Karpas-422 (cell line): ENCODE data around the gene KDM4B. TPM values are rescaled to one million over a fixed set of nuclear protein-coding genes. Genes with fewer than 3 reads are reported as not detected.

ENCODE experiments used
- DNase-seq: peaks from one replicate; pipeline ENCODE4 v3.0.0-alpha.2; 2015
- H2AFZ ChIP-seq: fragments of 200-600 bp; sonication (generic); 2 replicates; pipeline ENCODE4 v1.6.1; 2014; ENCODE audit warnings: antibody characterized with exemption, low read length, mixed read lengths
- H3K27ac ChIP-seq: fragments of 200-600 bp; sonication (generic); 2 replicates; pipeline ENCODE4 v1.5.1; 2014; ENCODE audit warnings: mild to moderate bottlenecking, low read length, moderate library complexity
- H3K27me3 ChIP-seq: fragments of 200-600 bp; sonication (generic); 2 replicates; pipeline ENCODE4 v1.6.1; 2014; ENCODE audit warnings: low read length, mixed read lengths
- H3K36me3 ChIP-seq: fragments of 200-600 bp; sonication (generic); 2 replicates; pipeline ENCODE4 v1.6.1; 2014; ENCODE audit warnings: low read length, mixed read lengths; ENCODE audit not compliant: insufficient read depth
- H3K4me1 ChIP-seq: fragments of 200-600 bp; sonication (generic); 2 replicates; pipeline ENCODE4 v1.6.1; 2014; ENCODE audit warnings: mild to moderate bottlenecking, low read length, mixed read lengths
- H3K4me2 ChIP-seq: fragments of 200-600 bp; sonication (generic); 2 replicates; pipeline ENCODE4 v1.6.1; 2014; ENCODE audit warnings: low read length, low read depth, mild to moderate bottlenecking; ENCODE audit not compliant: poor library complexity, severe bottlenecking
- H3K4me3 ChIP-seq: fragments of 200-600 bp; sonication (generic); 2 replicates; pipeline ENCODE4 v1.5.1; 2014; ENCODE audit warnings: mild to moderate bottlenecking, antibody characterized with exemption, low read length, mixed read lengths
- H3K79me2 ChIP-seq: fragments of 200-600 bp; sonication (generic); 2 replicates; pipeline ENCODE4 v1.6.1; 2014; ENCODE audit warnings: mild to moderate bottlenecking, low read length, mixed read lengths
- H3K9ac ChIP-seq: fragments of 200-600 bp; sonication (generic); 2 replicates; pipeline ENCODE4 v1.6.0; 2014; ENCODE audit warnings: low read length
- H3K9me2 ChIP-seq: fragments of 200-600 bp; sonication (generic), shearing (Covaris generic); replicated peaks from 2 replicates; pipeline ENCODE4 v1.6.0; 2014; ENCODE audit warnings: mild to moderate bottlenecking, low read length, moderate library complexity; ENCODE audit not compliant: insufficient read depth
- H3K9me3 ChIP-seq: fragments of 300-700, 200-600 bp; sonication (generic); 2 replicates; pipeline ENCODE4 v1.6.1; 2014; ENCODE audit warnings: low read length, mixed read lengths
- H4K20me1 ChIP-seq: fragments of 200-600 bp; sonication (generic); 2 replicates; pipeline ENCODE4 v1.6.1; 2014; ENCODE audit warnings: mild to moderate bottlenecking, antibody characterized with exemption, low read length, low read depth; ENCODE audit not compliant: insufficient read depth
- total RNA-seq: library from RNA; depleted of rRNA; stranded (reverse); fragments of >200 nt; shearing (Covaris generic); gene quantifications from 2 replicates; pipeline ENCODE4 v1.2.3, GENCODE V29; 2014; ENCODE audit warnings: low replicate concordance

KDM4B gene
- total RNA-seq, 1 experiment from 2014 or later = 50.8 TPM

DNA sequence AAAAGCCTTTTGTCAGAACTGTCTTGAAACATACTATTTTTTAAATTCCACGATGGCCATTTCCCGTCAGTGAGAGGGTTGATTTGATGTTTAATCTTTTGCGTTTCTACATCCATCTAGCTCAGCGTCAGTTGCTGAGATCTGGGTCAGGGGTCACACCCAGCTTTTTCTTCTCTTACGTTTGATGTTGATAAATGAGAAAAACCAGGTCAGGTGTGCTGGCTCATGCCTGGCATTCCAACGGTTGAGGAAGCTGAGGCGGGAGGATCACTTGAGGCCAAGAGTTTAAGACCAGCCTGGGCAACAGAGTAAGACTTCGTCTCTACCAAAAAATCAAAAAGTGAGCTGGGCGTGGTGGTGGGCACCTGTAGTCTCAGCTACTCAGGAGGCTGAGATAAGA is 202.8 kb downstream of the KDM4B start:
- no peak for DNase-seq
- H4K20me1 ChIP-seq = no peaks in the 10 kb centered on the region
- no peaks in the 10 kb centered on the region for H3K36me3 ChIP-seq
- H2AFZ ChIP-seq = no peak overlapping the region
- no peaks in the 10 kb centered on the region for H3K9me3 ChIP-seq
- H3K27ac ChIP-seq = no peak overlapping the region
- H3K4me2 ChIP-seq = no peak overlapping the region
- no peaks in the 10 kb centered on the region for H3K79me2 ChIP-seq
- H3K9me2 ChIP-seq = no peaks in the 10 kb centered on the region
- no peak overlapping the region for H3K9ac ChIP-seq
- H3K27me3 ChIP-seq = no peaks in the 10 kb centered on the region
- no peak overlapping the region for H3K4me3 ChIP-seq
- H3K4me1 ChIP-seq = no peaks in the 10 kb centered on the region

DNA sequence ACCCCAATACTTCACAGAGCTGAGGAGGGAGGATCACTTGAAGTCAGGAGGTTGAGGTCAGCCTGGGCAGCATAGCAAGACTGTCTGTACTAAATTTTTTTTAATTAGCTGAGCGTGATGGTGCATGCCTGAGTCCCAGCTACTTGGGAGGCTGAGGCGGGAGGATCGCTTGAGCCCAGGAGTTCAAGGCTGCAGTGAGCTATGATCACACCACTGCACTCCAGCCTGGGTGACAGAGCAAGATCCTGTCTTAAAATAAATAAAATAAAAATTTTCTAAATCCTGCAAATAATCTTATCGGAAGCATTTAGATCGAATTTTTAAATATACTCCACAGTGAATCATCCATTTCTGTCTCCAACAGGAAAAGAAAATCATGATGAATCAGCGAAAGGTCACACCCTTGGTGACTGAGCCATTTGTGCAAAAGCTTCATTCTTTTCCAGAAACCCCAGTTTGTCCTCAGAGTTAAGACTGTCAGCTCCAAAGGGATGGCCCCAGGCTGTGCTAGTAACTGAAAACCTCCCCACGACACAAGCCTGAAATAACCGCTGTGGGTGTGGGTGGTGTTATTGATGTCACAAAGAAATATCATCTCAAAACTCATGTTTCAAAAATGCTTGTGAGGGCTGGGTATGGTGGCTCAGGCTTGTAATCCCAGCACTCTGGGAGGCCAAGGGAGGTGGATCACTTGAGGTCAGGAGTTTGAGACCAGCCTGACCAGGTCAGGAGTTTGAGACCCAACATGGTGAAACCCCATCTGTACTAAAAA is 204.1 kb downstream of the KDM4B start:
- H2AFZ ChIP-seq = no peak overlapping the region
- DNase-seq = no peak
- H3K4me2 ChIP-seq = no peak overlapping the region
- no peak overlapping the region for H3K27ac ChIP-seq
- H3K9me3 ChIP-seq = no peaks in the 10 kb centered on the region
- H3K4me1 ChIP-seq = no peaks in the 10 kb centered on the region
- no peak overlapping the region for H3K4me3 ChIP-seq
- H3K36me3 ChIP-seq = no peaks in the 10 kb centered on the region
- no peaks in the 10 kb centered on the region for H3K79me2 ChIP-seq
- H3K9ac ChIP-seq = no peak overlapping the region
- no peaks in the 10 kb centered on the region for H3K27me3 ChIP-seq
- no peaks in the 10 kb centered on the region for H3K9me2 ChIP-seq
- no peaks in the 10 kb centered on the region for H4K20me1 ChIP-seq

DNA sequence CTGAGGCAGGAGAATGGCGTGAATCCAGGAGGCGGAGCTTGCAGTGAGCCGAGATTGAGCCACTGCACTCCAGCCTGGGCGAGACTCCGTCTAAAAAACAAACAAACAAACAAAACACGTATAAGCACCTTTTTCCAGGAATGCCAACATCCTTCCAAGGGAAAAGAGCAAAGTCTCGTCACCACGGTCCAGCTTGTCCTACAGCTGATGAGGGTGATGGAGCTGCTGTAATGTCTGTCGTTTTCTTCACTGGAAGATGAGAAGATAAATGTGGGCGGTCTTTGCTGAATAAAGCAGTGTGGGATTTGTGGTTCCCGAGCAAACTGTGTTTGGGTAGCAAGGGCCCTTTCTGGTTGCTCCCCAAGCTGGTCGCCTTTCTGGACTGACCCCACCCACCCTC is 205.1 kb downstream of the KDM4B start:
- H3K36me3 ChIP-seq = no peaks in the 10 kb centered on the region
- H3K27me3 ChIP-seq = no peaks in the 10 kb centered on the region
- no peaks in the 10 kb centered on the region for H3K4me1 ChIP-seq
- no peaks in the 10 kb centered on the region for H3K79me2 ChIP-seq
- H3K27ac ChIP-seq = no peak overlapping the region
- no peak overlapping the region for H3K4me2 ChIP-seq
- no peaks in the 10 kb centered on the region for H3K9me3 ChIP-seq
- H3K9me2 ChIP-seq = no peaks in the 10 kb centered on the region
- H3K4me3 ChIP-seq = no peak overlapping the region
- no peak overlapping the region for H2AFZ ChIP-seq
- no peaks in the 10 kb centered on the region for H4K20me1 ChIP-seq
- no peak for DNase-seq
- H3K9ac ChIP-seq = no peak overlapping the region

DNA sequence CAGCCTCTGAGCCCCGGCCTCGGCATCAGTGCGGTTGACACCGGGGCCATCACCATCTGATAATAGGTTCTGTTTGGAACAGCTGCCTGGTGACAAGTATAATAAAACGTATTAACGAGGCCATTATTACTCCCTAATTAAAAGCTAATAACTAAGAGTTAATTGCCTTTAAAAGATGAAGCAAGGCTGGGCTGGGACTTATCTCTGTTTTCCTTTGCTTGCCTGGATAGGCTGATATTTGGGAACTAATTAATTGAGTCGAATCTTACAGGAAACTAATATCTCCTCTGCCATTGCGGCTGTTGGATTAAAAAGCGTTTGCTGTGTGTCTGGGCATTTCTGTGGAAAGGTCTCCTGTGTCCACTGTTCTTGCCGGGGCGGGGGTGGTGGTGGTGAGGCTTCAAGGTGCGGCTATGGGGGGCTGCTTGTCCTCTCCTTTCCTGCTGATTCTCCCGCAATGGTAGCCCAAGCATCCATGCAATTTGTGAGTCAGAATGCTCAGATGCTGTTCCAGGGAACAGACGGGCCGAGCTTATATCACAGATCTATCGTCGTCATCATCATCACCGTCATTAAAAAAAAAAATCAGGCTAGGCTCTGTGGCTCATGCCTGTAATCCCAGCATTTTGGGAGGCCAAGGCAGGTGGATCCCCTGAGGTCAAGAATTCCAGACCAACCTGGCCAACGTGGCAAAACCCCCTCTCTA is 209.0 kb downstream of the KDM4B start:
- Histone ChIP-seq H3K79me2 (no peaks in the 10 kb centered on the region), H3K9me2 (no peaks in the 10 kb centered on the region), H4K20me1 (no peaks in the 10 kb centered on the region), H3K36me3 (no peaks in the 10 kb centered on the region), H3K4me3 (no peak overlapping the region), H3K9ac (no peak overlapping the region), H3K27ac (no peak overlapping the region), H3K4me1 (no peaks in the 10 kb centered on the region), H3K27me3 (no peaks in the 10 kb centered on the region), H2AFZ (no peak overlapping the region), H3K9me3 (no peaks in the 10 kb centered on the region), H3K4me2 (no peak overlapping the region)
- DNase-seq = no peak

DNA sequence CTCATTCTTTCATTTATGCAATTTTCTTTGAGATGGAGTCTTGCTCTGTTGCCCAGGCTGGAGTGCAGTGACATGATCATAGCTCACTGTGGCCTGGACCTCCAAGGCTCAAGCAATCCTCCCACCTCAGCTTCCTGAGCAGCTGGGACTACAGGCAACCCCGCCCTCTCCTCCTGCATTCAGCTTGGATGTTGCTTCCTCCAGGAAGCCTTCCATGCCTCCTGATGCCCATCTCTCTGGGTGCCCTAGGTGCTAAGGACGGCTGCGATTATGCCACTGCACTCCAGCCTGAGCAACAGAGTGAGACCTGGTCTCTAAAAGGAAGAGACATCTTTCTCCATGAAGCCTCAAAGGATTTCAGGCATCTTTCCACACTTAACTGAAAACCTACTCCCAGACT is 209.9 kb downstream of the KDM4B start:
- no peaks in the 10 kb centered on the region for H3K27me3 ChIP-seq
- no peak overlapping the region for H3K4me3 ChIP-seq
- H3K4me2 ChIP-seq = no peak overlapping the region
- no peak overlapping the region for H3K27ac ChIP-seq
- no peak overlapping the region for H2AFZ ChIP-seq
- no peaks in the 10 kb centered on the region for H4K20me1 ChIP-seq
- H3K9ac ChIP-seq = no peak overlapping the region
- H3K9me3 ChIP-seq = no peaks in the 10 kb centered on the region
- no peaks in the 10 kb centered on the region for H3K36me3 ChIP-seq
- H3K79me2 ChIP-seq = no peaks in the 10 kb centered on the region
- H3K9me2 ChIP-seq = no peaks in the 10 kb centered on the region
- DNase-seq = no peak
- H3K4me1 ChIP-seq = no peaks in the 10 kb centered on the region

DNA sequence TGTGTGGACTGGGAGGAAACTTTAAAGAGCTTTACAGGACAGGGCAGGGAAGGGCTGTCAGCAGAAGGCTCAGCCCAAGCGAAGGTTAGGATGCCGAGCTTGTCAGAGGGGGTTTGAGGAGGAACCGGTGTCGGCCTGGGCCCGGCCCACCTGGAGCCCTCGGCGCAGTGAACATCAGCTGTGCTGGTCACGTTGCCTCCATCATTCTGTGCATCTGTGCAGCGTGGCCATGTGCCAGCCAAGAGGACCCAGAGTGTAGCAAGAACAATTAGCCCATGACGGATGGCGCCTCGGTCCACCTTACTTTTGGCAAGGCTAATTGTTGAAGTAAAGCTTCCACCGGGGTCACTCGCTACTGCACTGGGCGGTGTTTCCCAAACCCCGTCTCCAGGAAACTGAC is 210.3 kb downstream of the KDM4B start:
- Histone ChIP-seq H2AFZ (no peak overlapping the region), H3K27me3 (no peaks in the 10 kb centered on the region), H3K4me3 (no peak overlapping the region), H3K27ac (no peak overlapping the region), H3K9me2 (no peaks in the 10 kb centered on the region), H3K36me3 (no peaks in the 10 kb centered on the region), H4K20me1 (no peaks in the 10 kb centered on the region), H3K79me2 (no peaks in the 10 kb centered on the region), H3K4me2 (no peak overlapping the region), H3K9me3 (no peaks in the 10 kb centered on the region), H3K4me1 (no peaks in the 10 kb centered on the region), H3K9ac (no peak overlapping the region)
- DNase-seq = no peak

DNA sequence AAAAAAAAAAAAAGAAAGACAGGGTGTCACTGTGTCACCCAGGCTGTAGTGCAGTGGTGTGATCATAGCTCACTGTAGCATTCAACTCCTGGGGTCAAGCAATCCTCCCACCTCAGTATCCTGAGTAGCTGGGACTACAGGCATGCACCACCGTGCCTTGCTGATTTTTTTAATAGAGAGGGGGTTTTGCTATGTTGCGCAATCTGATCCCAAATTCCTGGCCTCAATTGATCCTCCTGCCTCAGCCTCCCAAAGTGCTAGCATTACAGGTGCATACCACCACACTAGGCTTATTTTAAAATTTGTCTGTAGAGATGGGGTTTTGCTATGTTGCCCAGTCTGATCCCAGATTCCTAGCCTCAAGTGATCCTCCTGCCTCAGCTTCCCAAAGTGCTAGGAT is 212.4 kb downstream of the KDM4B start:
- Histone ChIP-seq H3K27ac (no peak overlapping the region), H3K9me3 (no peaks in the 10 kb centered on the region), H3K79me2 (no peaks in the 10 kb centered on the region), H3K4me1 (no peaks in the 10 kb centered on the region), H3K4me3 (no peak overlapping the region), H3K27me3 (no peaks in the 10 kb centered on the region), H3K36me3 (no peaks in the 10 kb centered on the region), H2AFZ (no peak overlapping the region), H3K9me2 (no peaks in the 10 kb centered on the region), H4K20me1 (no peaks in the 10 kb centered on the region), H3K9ac (no peak overlapping the region), H3K4me2 (no peak overlapping the region)
- no peak for DNase-seq

DNA sequence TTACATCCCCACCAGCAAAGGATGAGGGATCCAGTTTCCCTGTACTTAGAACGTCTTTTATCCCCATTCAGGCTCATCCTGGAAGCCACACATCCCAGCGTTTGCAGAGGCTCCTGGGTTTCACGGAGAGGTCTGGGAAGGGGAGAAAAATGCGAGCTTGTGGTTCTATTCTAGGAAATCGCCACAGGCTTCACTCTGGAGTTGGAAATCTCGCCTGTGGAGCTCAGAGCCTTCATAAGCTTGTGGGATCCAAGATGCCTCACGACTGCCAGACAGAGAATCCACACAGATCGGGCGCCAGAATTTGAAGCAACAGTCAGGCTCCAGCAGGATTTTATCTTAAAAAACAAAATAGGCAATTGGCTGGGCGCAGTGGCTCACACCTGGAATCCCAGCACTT is 213.8 kb downstream of the KDM4B start:
- H3K4me2 ChIP-seq = no peak overlapping the region

More for the DNA sequence above, 213.8 kb downstream of the KDM4B start:
- Histone ChIP-seq H2AFZ (no peak overlapping the region), H3K9me3 (no peaks in the 10 kb centered on the region), H3K27ac (no peak overlapping the region), H3K27me3 (no peaks in the 10 kb centered on the region), H3K4me1 (no peaks in the 10 kb centered on the region), H3K79me2 (no peaks in the 10 kb centered on the region), H3K9me2 (no peaks in the 10 kb centered on the region), H4K20me1 (no peaks in the 10 kb centered on the region), H3K4me3 (no peak overlapping the region), H3K36me3 (no peaks in the 10 kb centered on the region), H3K9ac (no peak overlapping the region)
- DNase-seq = no peak
